ENCODE measurements around the gene P3H1. TPM values are rescaled to one million over a fixed set of nuclear protein-coding genes. Genes with fewer than 3 reads are reported as not detected.

P3H1 gene
- polyA plus RNA-seq, 3 donors = 16.8 to 56.9 (median 16.9) TPM

- Histone ChIP-seq H3K36me3 (replicated peaks in 1 of 2; ENCODE audit: control insufficient read depth in 1 of 2, insufficient read depth in 2 of 2, low read length in 2 of 2) (peaks cover 75 to 98% of the 10 kb centered on the region in 2 donors), H3K4me2 (replicated peaks; ENCODE audit: extremely low read depth, low read length, poor library complexity, severe bottlenecking) (no peak overlapping the region), H3K79me2 (ENCODE audit: insufficient read depth, low read length) (peaks cover 17% of the 10 kb centered on the region), H2AFZ (ENCODE audit: insufficient read depth, low read depth, low read length, poor library complexity, severe bottlenecking) (no peak overlapping the region), H4K20me1 (ENCODE audit: insufficient read depth, low read length) (peaks cover 70% of the 10 kb centered on the region), H3K4me3 (replicated peaks in 1 of 3; ENCODE audit: low read depth in 2 of 3, low read length in 3 of 3) (no peak overlapping the region), H3K27me3 (ENCODE audit: control insufficient read depth in 2 of 2, insufficient read depth in 2 of 2, low read length in 2 of 2) (no peaks in the 10 kb centered on the region), H3K27ac (ENCODE audit: low read depth in 1 of 2, low read length in 2 of 2) (no peak overlapping the region), H3K4me1 (ENCODE audit: control insufficient read depth in 1 of 2, insufficient read depth in 2 of 2, low read length in 2 of 2) (no peaks in the 10 kb centered on the region), H3K9me3 (replicated peaks in 1 of 2; ENCODE audit: control insufficient read depth in 1 of 2, insufficient read depth in 1 of 2, low read length in 2 of 2) (peaks cover 0 to 2% of the 10 kb centered on the region in 2 donors), H3K9ac (ENCODE audit: insufficient read depth, low read length, poor library complexity, severe bottlenecking) (no peak overlapping the region)
- intact Hi-C loops (cut with micrococcal nuclease) = no loop called here
- H3K27ac Mint-ChIP-seq = peak overlapping the region in 2 of 7 donors; percentile 1 to 7
- H3K36me3 Mint-ChIP-seq = peaks cover 80 to 93% of the 10 kb centered on the region in 2 donors
- TF ChIP-seq CTCF (IDR thresholded peaks at IDR 0.05) = no peak
- no peak for DNase-seq
- H3K4me3 Mint-ChIP-seq = no peak overlapping the region
- H3K4me1 Mint-ChIP-seq = no peaks in the 10 kb centered on the region
- WGBS (ENCODE audit: insufficient coverage) = 100% methylated on average over 3 of the region's 7 CpGs
- peaks cover 0 to 5% (median 2%) of the 10 kb centered on the region in 7 donors for H3K9me3 Mint-ChIP-seq
- H3K27me3 Mint-ChIP-seq (ENCODE audit: low read depth in 3 of 3) = no peaks in the 10 kb centered on the region
Observed at GRCh38 chr1:42703888-42704464, 62.9 kb downstream of the P3H1 start.

- Mint-ChIP-seq H3K4me1 (no peaks in the 10 kb centered on the region), H3K27ac (peak overlapping the region in 1 of 7 donors; percentile 37), H3K9me3 (no peaks in the 10 kb centered on the region), H3K36me3 (peaks cover 97 to 100% of the 10 kb centered on the region in 2 donors), H3K4me3 (no peak overlapping the region), H3K27me3 (ENCODE audit: low read depth in 3 of 3) (no peaks in the 10 kb centered on the region)
- peak overlapping the region in 1 of 2 donors; percentile 23 for H3K27ac ChIP-seq (ENCODE audit: low read depth in 1 of 2, low read length in 2 of 2)
- H3K4me1 ChIP-seq (ENCODE audit: control insufficient read depth in 1 of 2, insufficient read depth in 2 of 2, low read length in 2 of 2) = no peaks in the 10 kb centered on the region
- no peaks in the 10 kb centered on the region for H3K27me3 ChIP-seq (ENCODE audit: control insufficient read depth in 2 of 2, insufficient read depth in 2 of 2, low read length in 2 of 2)
- peaks cover 88% of the 10 kb centered on the region for H4K20me1 ChIP-seq (ENCODE audit: insufficient read depth, low read length)
- H3K36me3 ChIP-seq (replicated peaks in 1 of 2; ENCODE audit: control insufficient read depth in 1 of 2, insufficient read depth in 2 of 2, low read length in 2 of 2) = peaks cover 91 to 100% of the 10 kb centered on the region in 2 donors
- H3K9me3 ChIP-seq (replicated peaks in 1 of 2; ENCODE audit: control insufficient read depth in 1 of 2, insufficient read depth in 1 of 2, low read length in 2 of 2) = no peaks in the 10 kb centered on the region
- H3K4me3 ChIP-seq (replicated peaks in 1 of 3; ENCODE audit: low read depth in 2 of 3, low read length in 3 of 3) = no peak overlapping the region
- no peak overlapping the region for H3K4me2 ChIP-seq (replicated peaks; ENCODE audit: extremely low read depth, low read length, poor library complexity, severe bottlenecking)
- no peak overlapping the region for H3K9ac ChIP-seq (ENCODE audit: insufficient read depth, low read length, poor library complexity, severe bottlenecking)
- intact Hi-C loops (cut with micrococcal nuclease) = no loop called here
- peaks cover 50% of the 10 kb centered on the region for H3K79me2 ChIP-seq (ENCODE audit: insufficient read depth, low read length)
- no peak for DNase-seq
- H2AFZ ChIP-seq (ENCODE audit: insufficient read depth, low read depth, low read length, poor library complexity, severe bottlenecking) = no peak overlapping the region
- no peak for TF ChIP-seq CTCF (IDR thresholded peaks at IDR 0.05)
Observed at GRCh38 chr1:42700006-42700405, 66.8 kb downstream of the P3H1 start.

Data from CD14-positive monocyte (primary cell).